Mesenchymal stem cell (in vitro differentiated cells and primary cell): ENCODE data around the gene TERT.

Source experiments
- DNase-seq: peaks from one replicate; pipeline ENCODE4 v3.0.0-alpha.2; 2013
- H2AFZ ChIP-seq: one replicate; pipeline ENCODE4 v1.6.1; 2013; ENCODE audit warnings: low read depth, mild to moderate bottlenecking, control low read depth, inconsistent platforms, low read length, moderate library complexity
- H2AK5ac ChIP-seq: 2 replicates; pipeline ENCODE4 v1.6.1; 2013; ENCODE audit warnings: low read length, moderate library complexity, mild to moderate bottlenecking, inconsistent platforms; ENCODE audit not compliant: severe bottlenecking
- H2BK120ac ChIP-seq: one replicate; pipeline ENCODE4 v1.6.1; 2013; ENCODE audit warnings: low read depth, mild to moderate bottlenecking, inconsistent platforms, low read length, moderate library complexity
- H2BK12ac ChIP-seq, 2 experiments: one replicate each; pipeline ENCODE4 v1.6.1; 2013; ENCODE audit warnings: inconsistent platforms in 2 of 2, low read length in 2 of 2, mild to moderate bottlenecking in 2 of 2, moderate library complexity in 2 of 2, control low read depth in 1 of 2
- H2BK15ac ChIP-seq: one replicate; pipeline ENCODE4 v1.6.1; 2013; ENCODE audit warnings: mild to moderate bottlenecking, low read depth, inconsistent platforms; ENCODE audit not compliant: poor library complexity, severe bottlenecking
- H2BK5ac ChIP-seq: 2 replicates; pipeline ENCODE4 v1.6.1; 2013; ENCODE audit warnings: low read depth, mild to moderate bottlenecking, low read length, control low read depth, inconsistent platforms; ENCODE audit not compliant: poor library complexity, severe bottlenecking
- H3K14ac ChIP-seq, 2 experiments: one replicate each; pipeline ENCODE4 v1.6.1; 2013; ENCODE audit warnings: inconsistent platforms in 2 of 2, low read length in 2 of 2, control low read depth in 1 of 2, mild to moderate bottlenecking in 1 of 2, moderate library complexity in 1 of 2
- H3K18ac ChIP-seq, 2 experiments: one replicate each; pipeline ENCODE4 v1.6.1; 2013; ENCODE audit warnings: inconsistent platforms in 2 of 2, low read length in 2 of 2, control low read depth in 1 of 2, low read depth in 1 of 2, mild to moderate bottlenecking in 1 of 2
- H3K23ac ChIP-seq, 2 experiments: one replicate each; pipeline ENCODE4 v1.6.1; 2013; ENCODE audit warnings: inconsistent platforms in 2 of 2, low read length in 2 of 2, mild to moderate bottlenecking in 2 of 2, moderate library complexity in 2 of 2, control low read depth in 1 of 2
- H3K27ac ChIP-seq: 2 replicates; pipeline ENCODE4 v1.5.1; 2013; ENCODE audit warnings: mild to moderate bottlenecking, moderate library complexity, low read length, control low read depth, inconsistent platforms; ENCODE audit not compliant: poor library complexity, severe bottlenecking
- H3K27me3 ChIP-seq, 2 experiments: 2 replicates each; pipeline versions ENCODE4 v1.6.1 to v1.7.0; 2013; ENCODE audit warnings: low read length in 2 of 2, mild to moderate bottlenecking in 2 of 2, moderate library complexity in 2 of 2, control low read depth in 1 of 2, inconsistent platforms in 1 of 2; ENCODE audit not compliant: control insufficient read depth in 1 of 2, insufficient read depth in 1 of 2
- H3K36me3 ChIP-seq, 2 experiments: 2 replicates each; pipeline versions ENCODE4 v1.6.1 to v1.7.0; 2013; ENCODE audit warnings: low read length in 2 of 2, control low read depth in 1 of 2, inconsistent platforms in 1 of 2, low read depth in 1 of 2, mild to moderate bottlenecking in 1 of 2; ENCODE audit not compliant: insufficient read depth in 2 of 2, control insufficient read depth in 1 of 2
- H3K4ac ChIP-seq, 2 experiments: one replicate each; pipeline ENCODE4 v1.6.1; 2013; ENCODE audit warnings: inconsistent platforms in 2 of 2, low read length in 2 of 2, mild to moderate bottlenecking in 2 of 2, moderate library complexity in 2 of 2, control low read depth in 1 of 2, low read depth in 1 of 2
- H3K4me1 ChIP-seq: 2 replicates; pipeline ENCODE4 v1.6.1; 2013; ENCODE audit warnings: low read depth, low read length, control low read depth; ENCODE audit not compliant: control insufficient read depth, insufficient read depth
- H3K4me2 ChIP-seq: 2 replicates; pipeline ENCODE4 v1.6.1; 2013; ENCODE audit warnings: low read length, mild to moderate bottlenecking, inconsistent platforms; ENCODE audit not compliant: poor library complexity, severe bottlenecking
- H3K4me3 ChIP-seq, 2 experiments: 2 replicates each; pipeline versions ENCODE4 v1.5.1 to v1.7.0; 2013; ENCODE audit warnings: low read length in 2 of 2, mild to moderate bottlenecking in 2 of 2, control low read depth in 1 of 2, low read depth in 1 of 2; ENCODE audit not compliant: insufficient read depth in 1 of 2
- H3K79me1 ChIP-seq: replicated peaks from 2 replicates; pipeline ENCODE4 v1.6.1; 2013; ENCODE audit warnings: mild to moderate bottlenecking, control low read depth, low read length, inconsistent platforms; ENCODE audit not compliant: poor library complexity, severe bottlenecking
- H3K9ac ChIP-seq: 2 replicates; pipeline ENCODE4 v1.7.0; 2013; ENCODE audit warnings: mild to moderate bottlenecking, low read length, moderate library complexity
- H3K9me3 ChIP-seq: 2 replicates; pipeline ENCODE4 v1.7.0; 2013; ENCODE audit warnings: mild to moderate bottlenecking, low read length; ENCODE audit not compliant: control insufficient read depth
- H4K8ac ChIP-seq: one replicate; pipeline ENCODE4 v1.6.1; 2013; ENCODE audit warnings: inconsistent platforms, mild to moderate bottlenecking, low read length, moderate library complexity
- H4K91ac ChIP-seq: one replicate; pipeline ENCODE4 v1.6.1; 2013; ENCODE audit warnings: mild to moderate bottlenecking, low read length, inconsistent platforms
- WGBS: methylation state at CpG from one replicate; pipeline ENCODE4 v1.1.7; 2013; ENCODE audit warnings: mixed read lengths; 5-methylcytosine and 5-hydroxymethylcytosine counted together

Gene TERT

DNA sequence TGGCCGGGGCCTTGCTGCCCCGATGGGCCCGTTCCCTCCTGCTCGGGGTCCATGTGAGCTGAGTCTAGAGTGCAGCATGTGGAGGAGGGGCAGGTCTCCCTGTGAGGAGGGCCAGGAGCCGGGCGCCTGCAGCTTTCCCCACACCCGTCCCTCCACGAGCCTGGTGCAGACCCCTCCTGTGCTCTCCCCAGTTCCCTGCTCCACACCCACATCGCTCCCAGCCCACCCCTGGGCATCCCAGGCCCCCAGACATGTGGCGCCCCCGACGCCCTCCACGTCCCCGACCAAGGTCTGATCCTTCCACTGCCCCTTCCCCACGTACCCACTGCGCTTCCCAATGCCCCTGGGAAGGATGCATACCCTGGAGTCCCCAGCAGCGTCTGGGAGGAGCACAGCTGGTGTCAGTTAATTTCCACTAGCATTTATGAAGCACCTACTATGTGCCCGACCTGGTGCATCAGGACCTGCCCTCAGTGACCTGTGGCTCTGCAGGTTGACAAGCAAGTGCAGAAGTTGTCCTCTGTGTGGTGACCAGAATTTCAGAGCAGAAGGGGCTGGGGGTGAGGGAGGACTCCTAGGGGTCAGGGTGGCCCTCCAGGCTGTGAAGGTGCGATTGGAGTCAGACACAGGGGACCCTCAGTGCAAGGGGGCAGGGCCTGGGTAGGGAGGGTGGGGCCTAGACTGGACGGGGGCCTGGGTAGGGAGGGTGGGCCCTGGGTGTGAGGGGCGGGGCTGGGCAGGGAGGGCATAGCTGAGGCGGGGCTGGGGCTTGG lies 80.5 kb downstream of the TERT start:
- H2BK5ac ChIP-seq: no peak overlapping the region
- H4K8ac ChIP-seq: no peak overlapping the region
- no peak overlapping the region for H2BK120ac ChIP-seq
- no peaks in the 10 kb centered on the region for H3K36me3 ChIP-seq
- no peak overlapping the region for H3K18ac ChIP-seq
- H3K4me3 ChIP-seq: no peak overlapping the region
- no peak for DNase-seq
- H3K9me3 ChIP-seq: peaks cover 8% of the 10 kb centered on the region
- H3K9ac ChIP-seq: no peak overlapping the region
- no peak overlapping the region for H2BK12ac ChIP-seq
- no peak overlapping the region for H3K4ac ChIP-seq
- 72% methylated on average over 22 of the region's 22 CpGs for WGBS
- no peak overlapping the region for H3K27ac ChIP-seq
- no peak overlapping the region for H3K14ac ChIP-seq
- H3K23ac ChIP-seq: no peak overlapping the region
- H3K79me1 ChIP-seq: no peaks in the 10 kb centered on the region
- H2AFZ ChIP-seq: no peak overlapping the region
- H4K91ac ChIP-seq: no peak overlapping the region
- no peak overlapping the region for H2AK5ac ChIP-seq
- H3K4me2 ChIP-seq: no peak overlapping the region
- H3K27me3 ChIP-seq: peaks cover 0 to 23% of the 10 kb centered on the region in 2 experiments
- peaks cover 5% of the 10 kb centered on the region for H3K4me1 ChIP-seq
- H2BK15ac ChIP-seq: no peak overlapping the region

DNA sequence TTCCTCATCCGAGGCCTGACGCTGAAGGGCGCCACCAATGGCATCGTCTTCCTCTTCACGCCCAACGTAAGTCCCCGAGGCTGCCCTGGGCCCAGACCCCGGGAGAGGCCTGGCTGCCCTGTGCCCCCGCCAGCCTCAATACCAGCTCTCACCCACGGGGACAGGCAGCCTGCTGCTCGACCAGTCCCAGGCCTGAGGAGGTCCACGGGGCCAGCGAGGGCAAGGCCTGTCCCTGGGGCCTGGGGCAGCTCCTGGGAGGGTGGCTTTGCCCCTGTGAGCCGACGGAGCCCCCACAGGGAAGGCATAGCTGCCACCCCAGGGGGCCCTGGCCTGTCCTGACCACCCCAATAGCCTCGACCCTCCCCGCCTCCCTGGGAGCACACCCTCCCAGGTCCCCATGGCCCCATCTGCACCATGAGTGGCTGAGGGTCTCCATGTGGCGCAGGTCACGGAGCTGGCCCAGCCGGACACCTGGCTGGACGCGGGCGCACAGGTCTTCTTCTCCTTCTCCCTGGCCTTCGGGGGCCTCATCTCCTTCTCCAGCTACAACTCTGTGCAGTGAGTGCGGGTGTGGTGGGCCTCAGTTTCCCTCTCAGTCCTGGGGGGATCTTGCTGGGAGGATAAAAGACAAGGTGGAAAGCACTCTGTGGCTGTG lies 81.2 kb downstream of the TERT start:
- Histone ChIP-seq H3K14ac (no peak overlapping the region), H3K18ac (no peak overlapping the region), H3K4me3 (no peak overlapping the region), H2BK12ac (no peak overlapping the region), H2AFZ (no peak overlapping the region), H2BK120ac (no peak overlapping the region), H3K4ac (no peak overlapping the region), H3K27ac (no peak overlapping the region), H2BK15ac (no peak overlapping the region), H3K9me3 (peaks cover 8% of the 10 kb centered on the region), H3K79me1 (no peaks in the 10 kb centered on the region), H4K8ac (no peak overlapping the region), H3K9ac (no peak overlapping the region), H3K4me2 (no peak overlapping the region), H3K27me3 (peaks cover 0 to 25% of the 10 kb centered on the region in 2 experiments), H3K23ac (no peak overlapping the region), H3K36me3 (no peaks in the 10 kb centered on the region), H4K91ac (no peak overlapping the region), H3K4me1 (peaks cover 5% of the 10 kb centered on the region), H2BK5ac (no peak overlapping the region), H2AK5ac (no peak overlapping the region)
- WGBS: 92% methylated on average over 23 of the region's 25 CpGs
- no peak for DNase-seq

GRCh38 chr5:1212881-1213280 lies 82.0 kb downstream of the TERT start:
- no peak for DNase-seq
- H4K91ac ChIP-seq: no peak overlapping the region
- no peak overlapping the region for H2BK12ac ChIP-seq
- H2BK5ac ChIP-seq: no peak overlapping the region
- no peak overlapping the region for H4K8ac ChIP-seq
- no peak overlapping the region for H3K9ac ChIP-seq
- no peak overlapping the region for H2BK15ac ChIP-seq
- H3K4me1 ChIP-seq: peaks cover 5% of the 10 kb centered on the region
- H3K27me3 ChIP-seq: peaks cover 3 to 22% of the 10 kb centered on the region in 2 experiments
- H3K18ac ChIP-seq: no peak overlapping the region
- H3K36me3 ChIP-seq: no peaks in the 10 kb centered on the region
- H2AFZ ChIP-seq: no peak overlapping the region
- WGBS: 91% methylated on average over 9 of the region's 18 CpGs
- H3K23ac ChIP-seq: no peak overlapping the region
- H2AK5ac ChIP-seq: no peak overlapping the region
- H2BK120ac ChIP-seq: no peak overlapping the region
- H3K9me3 ChIP-seq: peaks cover 8% of the 10 kb centered on the region
- H3K4ac ChIP-seq: no peak overlapping the region
- no peak overlapping the region for H3K4me2 ChIP-seq
- no peaks in the 10 kb centered on the region for H3K79me1 ChIP-seq
- H3K4me3 ChIP-seq: no peak overlapping the region
- H3K27ac ChIP-seq: no peak overlapping the region
- no peak overlapping the region for H3K14ac ChIP-seq

DNA sequence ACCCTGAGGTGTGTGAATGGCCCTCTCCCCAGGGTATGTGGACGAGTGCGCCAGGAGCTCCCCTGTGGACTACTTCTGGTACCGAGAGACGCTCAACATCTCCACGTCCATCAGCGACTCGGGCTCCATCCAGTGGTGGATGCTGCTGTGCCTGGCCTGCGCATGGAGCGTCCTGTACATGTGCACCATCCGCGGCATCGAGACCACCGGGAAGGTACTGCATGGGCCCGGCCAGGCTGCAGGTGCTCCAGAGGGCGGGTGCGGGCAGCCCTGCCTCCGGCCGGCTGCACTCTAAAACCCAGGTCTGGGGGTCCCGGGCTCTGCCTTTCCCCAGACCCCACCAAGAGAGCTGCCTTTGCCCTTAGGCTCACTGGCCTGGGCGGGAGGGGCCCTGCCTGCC lies 82.6 kb downstream of the TERT start:
- Histone ChIP-seq H3K4ac (no peak overlapping the region), H3K14ac (no peak overlapping the region), H4K8ac (no peak overlapping the region), H4K91ac (no peak overlapping the region), H3K4me1 (peaks cover 5% of the 10 kb centered on the region), H2BK12ac (no peak overlapping the region), H3K9me3 (peaks cover 8% of the 10 kb centered on the region), H3K79me1 (no peaks in the 10 kb centered on the region), H2AK5ac (no peak overlapping the region), H3K9ac (no peak overlapping the region), H3K18ac (no peak overlapping the region), H2AFZ (peak overlapping the region; percentile 10), H3K4me2 (no peak overlapping the region), H2BK120ac (no peak overlapping the region), H3K36me3 (no peaks in the 10 kb centered on the region), H3K27ac (no peak overlapping the region), H2BK5ac (no peak overlapping the region), H3K27me3 (peaks cover 3 to 25% of the 10 kb centered on the region in 2 experiments), H3K4me3 (no peak overlapping the region), H2BK15ac (no peak overlapping the region), H3K23ac (no peak overlapping the region)
- DNase-seq: no peak
- 91% methylated on average over 20 of the region's 20 CpGs for WGBS
